ENCODE results near the gene TNIK. TPM values are rescaled to one million over a fixed set of nuclear protein-coding genes. Genes with fewer than 3 reads are reported as not detected.

Gene TNIK
- polyA plus RNA-seq, 1 donor from 2014 or later, result 19.3 TPM

GRCh38 chr3:171054231-171054630 lies 406.0 kb downstream of the TNIK start:
- no peak overlapping the region for H2AFZ ChIP-seq (ENCODE audit: low read depth, low read length)
- TF ChIP-seq REST (IDR thresholded peaks at IDR 0.05; ENCODE audit: borderline replicate concordance) (no peak), SMC3 (conservative IDR thresholded peaks at IDR 0.05; ENCODE audit: poor library complexity) (no peak)

GRCh38 chr3:171049861-171050444 lies 410.3 kb downstream of the TNIK start:
- Histone ChIP-seq H3K36me3 (ENCODE audit: insufficient read depth, low read length) (no peaks in the 10 kb centered on the region), H3F3A (ENCODE audit: insufficient read depth, low read length, poor library complexity, severe bottlenecking) (no peaks in the 10 kb centered on the region), H2AFZ (ENCODE audit: low read depth, low read length) (no peak overlapping the region), H3K9me2 (ENCODE audit: insufficient read depth, low read length) (no peaks in the 10 kb centered on the region), H3K27ac (ENCODE audit: low read length) (no peak overlapping the region), H3K79me2 (replicated peaks; ENCODE audit: insufficient read depth, low read length) (no peaks in the 10 kb centered on the region), H4K20me1 (ENCODE audit: insufficient read depth) (no peaks in the 10 kb centered on the region), H3K4me3 (ENCODE audit: low read length) (no peak overlapping the region), H3K9me3 (ENCODE audit: low read length) (no peaks in the 10 kb centered on the region), H3K27me3 (ENCODE audit: insufficient read depth, low read depth, low read length) (no peaks in the 10 kb centered on the region), H3K4me2 (ENCODE audit: low read length) (no peak overlapping the region), H3K9ac (ENCODE audit: low read length) (no peak overlapping the region)
- TF ChIP-seq CTCF (IDR thresholded peaks at IDR 0.05; ENCODE audit: poor library complexity, severe bottlenecking), result peak; percentile 67
- peak; percentile 76 for TF ChIP-seq RAD21 (conservative IDR thresholded peaks at IDR 0.05)
- no peak for TF ChIP-seq TAF1 (IDR thresholded peaks at IDR 0.05; ENCODE audit: low read depth)
- peak; percentile 78 for TF ChIP-seq SMC3 (conservative IDR thresholded peaks at IDR 0.05; ENCODE audit: poor library complexity)

More at GRCh38 chr3:171054231-171054630, 406.0 kb downstream of the TNIK start:
- no peaks in the 10 kb centered on the region for H3K36me3 ChIP-seq (ENCODE audit: insufficient read depth, low read length)
- no peaks in the 10 kb centered on the region for H3K79me2 ChIP-seq (replicated peaks; ENCODE audit: insufficient read depth, low read length)
- no peaks in the 10 kb centered on the region for H4K20me1 ChIP-seq (ENCODE audit: insufficient read depth)
- no peak overlapping the region for H3K4me2 ChIP-seq (ENCODE audit: low read length)
- no peak overlapping the region for H3K9ac ChIP-seq (ENCODE audit: low read length)
- H3K9me2 ChIP-seq (ENCODE audit: insufficient read depth, low read length), result no peaks in the 10 kb centered on the region
- no peaks in the 10 kb centered on the region for H3K27me3 ChIP-seq (ENCODE audit: insufficient read depth, low read depth, low read length)
- H3K9me3 ChIP-seq (ENCODE audit: low read length), result no peaks in the 10 kb centered on the region
- H3K27ac ChIP-seq (ENCODE audit: low read length), result no peak overlapping the region
- no peak overlapping the region for H3K4me3 ChIP-seq (ENCODE audit: low read length)
- no peaks in the 10 kb centered on the region for H3F3A ChIP-seq (ENCODE audit: insufficient read depth, low read length, poor library complexity, severe bottlenecking)

- H3F3A ChIP-seq (ENCODE audit: insufficient read depth, low read length, poor library complexity, severe bottlenecking), result no peaks in the 10 kb centered on the region
- no peak overlapping the region for H3K27ac ChIP-seq (ENCODE audit: low read length)
- no peaks in the 10 kb centered on the region for H3K36me3 ChIP-seq (ENCODE audit: insufficient read depth, low read length)
- H3K4me3 ChIP-seq (ENCODE audit: low read length), result no peak overlapping the region
- TF ChIP-seq EP300 (conservative IDR thresholded peaks at IDR 0.05; ENCODE audit: poor library complexity, severe bottlenecking), result no peak
- no peak for TF ChIP-seq REST (IDR thresholded peaks at IDR 0.05; ENCODE audit: borderline replicate concordance)
- TF ChIP-seq EZH2 (IDR thresholded peaks at IDR 0.05; ENCODE audit: borderline replicate concordance, insufficient read depth, low read length, poor library complexity, severe bottlenecking), result no peak
- TF ChIP-seq POLR2AphosphoS5 (IDR thresholded peaks at IDR 0.05), result no peak
- TF ChIP-seq SMC3 (conservative IDR thresholded peaks at IDR 0.05; ENCODE audit: poor library complexity), result no peak
- TF ChIP-seq MXI1 (conservative IDR thresholded peaks at IDR 0.05; ENCODE audit: poor library complexity, severe bottlenecking), result no peak
- TF ChIP-seq CTCF (IDR thresholded peaks at IDR 0.05; ENCODE audit: poor library complexity, severe bottlenecking), result no peak
- TF ChIP-seq RAD21 (conservative IDR thresholded peaks at IDR 0.05), result no peak
- no peak for TF ChIP-seq TAF1 (IDR thresholded peaks at IDR 0.05; ENCODE audit: low read depth)
- H3K9me3 ChIP-seq (ENCODE audit: low read length), result no peaks in the 10 kb centered on the region
- no peaks in the 10 kb centered on the region for H4K20me1 ChIP-seq (ENCODE audit: insufficient read depth)
- no peak overlapping the region for H2AFZ ChIP-seq (ENCODE audit: low read depth, low read length)
- H3K79me2 ChIP-seq (replicated peaks; ENCODE audit: insufficient read depth, low read length), result no peaks in the 10 kb centered on the region
- no peaks in the 10 kb centered on the region for H3K9me2 ChIP-seq (ENCODE audit: insufficient read depth, low read length)
- no peaks in the 10 kb centered on the region for H3K27me3 ChIP-seq (ENCODE audit: insufficient read depth, low read depth, low read length)
- no peak overlapping the region for H3K9ac ChIP-seq (ENCODE audit: low read length)
- no peak overlapping the region for H3K4me2 ChIP-seq (ENCODE audit: low read length)
These were observed 413.4 kb downstream of the TNIK start for GRCh38 chr3:171046760-171047159.
